ENCODE data around the gene CRIM1.

Gene CRIM1

DNA sequence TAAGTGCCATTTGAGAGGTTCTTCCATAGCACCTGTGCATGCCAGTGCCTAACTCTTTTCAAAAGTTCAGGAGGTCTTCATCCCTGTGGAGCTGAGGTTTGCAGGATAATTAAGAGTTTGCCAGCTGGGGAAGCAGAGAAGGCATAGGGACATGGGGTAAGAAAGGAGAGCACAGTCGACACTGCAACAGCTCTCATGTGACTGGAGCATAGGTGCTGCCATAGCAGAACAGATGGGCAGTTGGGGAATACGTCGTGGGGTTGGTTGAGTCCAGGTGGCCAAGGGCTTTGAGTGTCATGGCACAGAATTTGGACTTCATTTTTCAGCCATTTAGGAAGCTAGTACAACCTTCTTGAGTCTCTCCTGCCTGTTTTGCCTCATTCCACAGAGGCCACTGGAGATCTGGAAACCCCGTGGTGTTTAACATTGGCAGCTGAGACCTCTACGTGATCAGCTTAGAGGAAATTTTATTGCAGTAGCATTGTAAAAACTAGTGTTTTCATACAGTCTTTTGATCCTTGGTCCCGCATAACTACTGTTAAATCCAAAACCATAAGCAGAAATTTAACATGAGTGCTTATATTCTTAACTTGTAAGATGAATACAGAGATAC, 65.1 kb downstream of the CRIM1 start:
- no peak for TF ChIP-seq SIN3A (IDR thresholded peaks at IDR 0.05; ENCODE audit: borderline replicate concordance, insufficient read depth, low read length)
- no peak for TF ChIP-seq FOXP2 (optimal IDR thresholded peaks at IDR 0.05; ENCODE audit: borderline replicate concordance, extremely low read depth, extremely low read length, insufficient read depth)
- TF ChIP-seq, protein P1, sequence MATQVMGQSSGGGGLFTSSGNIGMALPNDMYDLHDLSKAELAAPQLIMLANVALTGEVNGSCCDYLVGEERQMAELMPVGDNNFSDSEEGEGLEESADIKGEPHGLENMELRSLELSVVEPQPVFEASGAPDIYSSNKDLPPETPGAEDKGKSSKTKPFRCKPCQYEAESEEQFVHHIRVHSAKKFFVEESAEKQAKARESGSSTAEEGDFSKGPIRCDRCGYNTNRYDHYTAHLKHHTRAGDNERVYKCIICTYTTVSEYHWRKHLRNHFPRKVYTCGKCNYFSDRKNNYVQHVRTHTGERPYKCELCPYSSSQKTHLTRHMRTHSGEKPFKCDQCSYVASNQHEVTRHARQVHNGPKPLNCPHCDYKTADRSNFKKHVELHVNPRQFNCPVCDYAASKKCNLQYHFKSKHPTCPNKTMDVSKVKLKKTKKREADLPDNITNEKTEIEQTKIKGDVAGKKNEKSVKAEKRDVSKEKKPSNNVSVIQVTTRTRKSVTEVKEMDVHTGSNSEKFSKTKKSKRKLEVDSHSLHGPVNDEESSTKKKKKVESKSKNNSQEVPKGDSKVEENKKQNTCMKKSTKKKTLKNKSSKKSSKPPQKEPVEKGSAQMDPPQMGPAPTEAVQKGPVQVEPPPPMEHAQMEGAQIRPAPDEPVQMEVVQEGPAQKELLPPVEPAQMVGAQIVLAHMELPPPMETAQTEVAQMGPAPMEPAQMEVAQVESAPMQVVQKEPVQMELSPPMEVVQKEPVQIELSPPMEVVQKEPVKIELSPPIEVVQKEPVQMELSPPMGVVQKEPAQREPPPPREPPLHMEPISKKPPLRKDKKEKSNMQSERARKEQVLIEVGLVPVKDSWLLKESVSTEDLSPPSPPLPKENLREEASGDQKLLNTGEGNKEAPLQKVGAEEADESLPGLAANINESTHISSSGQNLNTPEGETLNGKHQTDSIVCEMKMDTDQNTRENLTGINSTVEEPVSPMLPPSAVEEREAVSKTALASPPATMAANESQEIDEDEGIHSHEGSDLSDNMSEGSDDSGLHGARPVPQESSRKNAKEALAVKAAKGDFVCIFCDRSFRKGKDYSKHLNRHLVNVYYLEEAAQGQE (IDR thresholded peaks at IDR 0.05; ENCODE audit: insufficient read depth in 1 of 2, low read depth in 2 of 2, low read length in 2 of 2): no peak
- TF ChIP-seq TAF1 (IDR thresholded peaks at IDR 0.05; ENCODE audit: borderline replicate concordance, insufficient read depth, low read length): no peak
- no peak for TF ChIP-seq POLR2AphosphoS5 (IDR thresholded peaks at IDR 0.05; ENCODE audit: low read depth, low read length)

DNA sequence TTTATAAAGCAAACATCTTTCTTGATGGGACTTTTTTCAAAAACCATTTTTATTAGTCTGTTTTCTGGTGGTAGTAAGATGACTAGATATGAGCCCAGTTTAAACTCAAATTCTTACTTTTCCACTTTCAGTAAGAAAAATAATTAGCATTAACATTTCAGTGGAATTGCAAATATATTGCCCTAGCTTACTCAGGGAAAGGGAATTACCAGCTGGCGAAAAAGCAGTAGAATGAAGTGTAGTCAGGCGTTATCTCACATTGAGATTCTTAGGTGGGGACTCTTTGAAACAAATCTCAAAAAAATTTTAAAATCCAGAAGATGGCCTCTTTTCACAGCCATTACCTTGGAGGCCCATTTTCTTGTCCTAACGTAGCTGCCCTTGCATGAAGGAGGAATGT, 65.8 kb downstream of the CRIM1 start:
- TF ChIP-seq TAF1 (IDR thresholded peaks at IDR 0.05; ENCODE audit: borderline replicate concordance, insufficient read depth, low read length) (no peak), FOXP2 (optimal IDR thresholded peaks at IDR 0.05; ENCODE audit: borderline replicate concordance, extremely low read depth, extremely low read length, insufficient read depth) (no peak), POLR2AphosphoS5 (IDR thresholded peaks at IDR 0.05; ENCODE audit: low read depth, low read length) (no peak), SIN3A (IDR thresholded peaks at IDR 0.05; ENCODE audit: borderline replicate concordance, insufficient read depth, low read length) (no peak)
- TF ChIP-seq, protein P1 (IDR thresholded peaks at IDR 0.05; ENCODE audit: insufficient read depth in 1 of 2, low read depth in 2 of 2, low read length in 2 of 2): no peak

DNA sequence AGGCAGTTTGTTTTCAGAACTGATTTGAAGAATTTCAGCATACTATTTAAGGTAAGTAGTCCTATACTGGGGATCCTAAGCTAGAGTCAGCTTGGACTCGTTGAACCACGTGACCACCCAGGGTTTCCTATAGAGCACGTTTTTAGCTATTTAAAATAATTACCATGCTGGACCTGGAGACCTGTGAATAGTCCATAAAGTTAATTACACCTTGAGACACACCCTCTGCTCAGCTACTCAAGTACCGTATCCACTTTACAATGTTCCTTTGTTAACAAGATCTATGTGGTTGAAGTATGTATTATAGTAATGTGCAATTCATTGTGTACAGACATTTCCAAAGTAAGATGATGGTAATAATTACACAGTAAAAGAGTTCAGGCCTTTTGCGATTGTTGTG, 67.6 kb downstream of the CRIM1 start:
- TF ChIP-seq FOXP2 (optimal IDR thresholded peaks at IDR 0.05; ENCODE audit: borderline replicate concordance, extremely low read depth, extremely low read length, insufficient read depth): no peak
- TF ChIP-seq POLR2AphosphoS5 (IDR thresholded peaks at IDR 0.05; ENCODE audit: low read depth, low read length): no peak
- no peak for TF ChIP-seq TAF1 (IDR thresholded peaks at IDR 0.05; ENCODE audit: borderline replicate concordance, insufficient read depth, low read length)
- TF ChIP-seq, protein P1 (IDR thresholded peaks at IDR 0.05; ENCODE audit: insufficient read depth in 1 of 2, low read depth in 2 of 2, low read length in 2 of 2): no peak
- TF ChIP-seq SIN3A (IDR thresholded peaks at IDR 0.05; ENCODE audit: borderline replicate concordance, insufficient read depth, low read length): no peak

DNA sequence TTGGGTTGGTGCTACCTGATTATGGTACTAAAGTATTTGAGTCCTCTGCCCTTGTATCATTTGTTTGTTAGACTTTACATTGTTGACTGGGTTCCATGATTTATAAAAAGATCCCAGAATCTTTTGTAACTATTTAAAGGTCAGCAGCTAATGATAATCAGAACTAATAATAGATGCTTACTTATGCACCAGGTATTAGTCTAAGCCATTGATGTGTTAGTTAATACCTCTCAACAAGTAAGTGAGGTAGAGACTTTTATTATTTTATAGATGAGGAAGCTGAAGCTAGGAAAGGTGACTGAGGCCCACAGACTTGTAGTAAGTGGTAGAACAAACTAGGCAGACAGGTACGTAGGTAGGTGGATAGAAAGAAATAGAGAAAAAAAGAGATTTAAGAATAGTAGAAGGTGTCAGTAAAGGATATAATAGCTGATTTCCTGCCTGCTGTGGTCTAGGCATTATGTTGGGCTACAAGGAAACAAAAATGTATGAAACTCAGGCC, 68.1 kb downstream of the CRIM1 start:
- TF ChIP-seq POLR2AphosphoS5 (IDR thresholded peaks at IDR 0.05; ENCODE audit: low read depth, low read length) (no peak), TAF1 (IDR thresholded peaks at IDR 0.05; ENCODE audit: borderline replicate concordance, insufficient read depth, low read length) (no peak), SIN3A (IDR thresholded peaks at IDR 0.05; ENCODE audit: borderline replicate concordance, insufficient read depth, low read length) (no peak), FOXP2 (optimal IDR thresholded peaks at IDR 0.05; ENCODE audit: borderline replicate concordance, extremely low read depth, extremely low read length, insufficient read depth) (no peak)
- TF ChIP-seq, protein P1 (IDR thresholded peaks at IDR 0.05; ENCODE audit: insufficient read depth in 1 of 2, low read depth in 2 of 2, low read length in 2 of 2): no peak
